Neural cell (in vitro differentiated cells): ENCODE results near the gene PRDM13. TPM values are rescaled to one million over a fixed set of nuclear protein-coding genes. Genes with fewer than 3 reads are reported as not detected.
"Not testable (repeated sequence)": the region's sequence is repeated elsewhere in the genome, so short reads cannot be mapped to it uniquely, and the experiment has no call there.

Experiments used
- H2AFZ ChIP-seq: fragments of 200-600, 300-800 bp; sonication (generic), shearing (Covaris generic); 2 replicates; pipeline ENCODE4 v1.6.0; 2014; ENCODE audit warnings: low read depth, mild to moderate bottlenecking, antibody characterized with exemption, low read length, moderate library complexity
- H3F3A ChIP-seq: fragments of 200-600 bp; shearing (Covaris generic); 2 replicates; pipeline ENCODE4 v1.6.1; 2016; ENCODE audit warnings: mild to moderate bottlenecking, moderate library complexity, mixed read lengths, antibody characterized with exemption, low read length; ENCODE audit not compliant: insufficient read depth, poor library complexity, severe bottlenecking
- H3K27ac ChIP-seq: fragments of 200-600, 300-800 bp; sonication (generic), shearing (Covaris generic); 2 replicates; pipeline ENCODE4 v1.5.1; 2014; ENCODE audit warnings: mild to moderate bottlenecking, low read length, moderate library complexity
- H3K27me3 ChIP-seq: fragments of 300-800, 200-600 bp; sonication (generic), shearing (Covaris generic); 2 replicates; pipeline ENCODE4 v1.6.0; 2014; ENCODE audit warnings: mild to moderate bottlenecking, low read depth, low read length, moderate library complexity; ENCODE audit not compliant: insufficient read depth
- H3K36me3 ChIP-seq: fragments of 300-800, 200-600 bp; sonication (generic), shearing (Covaris generic); 2 replicates; pipeline ENCODE4 v1.5.1; 2014; ENCODE audit warnings: mild to moderate bottlenecking, antibody characterized with exemption, low read length, moderate library complexity; ENCODE audit not compliant: insufficient read depth
- H3K4me2 ChIP-seq: fragments of 300-800, 200-600 bp; sonication (generic), shearing (Covaris generic); 2 replicates; pipeline ENCODE4 v1.6.0; 2014; ENCODE audit warnings: mild to moderate bottlenecking, low read length
- H3K4me3 ChIP-seq: fragments of 300-800, 200-600 bp; sonication (generic), shearing (Covaris generic); 2 replicates; pipeline ENCODE4 v1.5.1; 2014; ENCODE audit warnings: mild to moderate bottlenecking, low read length, moderate library complexity
- H3K79me2 ChIP-seq: fragments of 200-600 bp; shearing (Covaris generic); replicated peaks from 2 replicates; pipeline ENCODE4 v1.6.0; 2014; ENCODE audit warnings: mild to moderate bottlenecking, low read length, moderate library complexity; ENCODE audit not compliant: insufficient read depth
- H3K9ac ChIP-seq: fragments of 300-800, 200-600 bp; sonication (generic), shearing (Covaris generic); 2 replicates; pipeline ENCODE4 v1.6.1; 2016; ENCODE audit warnings: mild to moderate bottlenecking, low read length, mixed read lengths
- H3K9me2 ChIP-seq: fragments of 200-600 bp; shearing (Covaris generic); 2 replicates; pipeline ENCODE4 v1.6.1; 2016; ENCODE audit warnings: mild to moderate bottlenecking, low read length, mixed read lengths; ENCODE audit not compliant: insufficient read depth
- H3K9me3 ChIP-seq: fragments of 200-600, 300-800 bp; sonication (generic), shearing (Covaris generic); 2 replicates; pipeline ENCODE4 v1.6.1; 2016; ENCODE audit warnings: mild to moderate bottlenecking, mixed run types, low read length, moderate library complexity, mixed read lengths
- H4K20me1 ChIP-seq: fragments of 200-600 bp; shearing (Covaris generic); 2 replicates; pipeline ENCODE4 v1.6.1; 2016; ENCODE audit warnings: mild to moderate bottlenecking, mixed run types; ENCODE audit not compliant: insufficient read depth
- CTCF ChIP-seq: fragments of 450-650 bp; IDR thresholded peaks from 2 replicates; pipeline ENCODE4 v1.5.1; 2014; ENCODE audit warnings: antibody characterized with exemption, mild to moderate bottlenecking, moderate library complexity; ENCODE audit not compliant: poor library complexity, severe bottlenecking
- EP300 ChIP-seq: fragments of 450-650 bp; conservative IDR thresholded peaks from 2 replicates; pipeline ENCODE4 v1.6.1; 2014; ENCODE audit warnings: antibody characterized with exemption, mild to moderate bottlenecking, moderate library complexity; ENCODE audit not compliant: poor library complexity, severe bottlenecking
- EZH2 ChIP-seq: fragments of 200-600, 300-800 bp; shearing (Covaris generic), sonication (generic); IDR thresholded peaks from 2 replicates; pipeline ENCODE4 v1.6.1; 2014; ENCODE audit warnings: antibody characterized with exemption, low read length, borderline replicate concordance, mild to moderate bottlenecking; ENCODE audit not compliant: insufficient read depth, poor library complexity, severe bottlenecking
- MXI1 ChIP-seq: fragments of 450-650 bp; conservative IDR thresholded peaks from 2 replicates; pipeline ENCODE4 v1.6.1; 2014; ENCODE audit warnings: antibody characterized with exemption, mild to moderate bottlenecking; ENCODE audit not compliant: poor library complexity, severe bottlenecking
- POLR2AphosphoS5 ChIP-seq: IDR thresholded peaks from 2 replicates; pipeline ENCODE4 v1.6.1; 2012
- RAD21 ChIP-seq: fragments of 450-650 bp; conservative IDR thresholded peaks from 2 replicates; pipeline ENCODE4 v1.6.1; 2014; ENCODE audit warnings: antibody characterized with exemption, mild to moderate bottlenecking, moderate library complexity
- REST ChIP-seq: IDR thresholded peaks from 2 replicates; pipeline ENCODE4 v1.6.1; 2012; ENCODE audit warnings: borderline replicate concordance
- SMC3 ChIP-seq: fragments of 450-650 bp; conservative IDR thresholded peaks from 2 replicates; pipeline ENCODE4 v1.6.1; 2014; ENCODE audit warnings: antibody characterized with exemption, mild to moderate bottlenecking, moderate library complexity; ENCODE audit not compliant: poor library complexity
- TAF1 ChIP-seq: IDR thresholded peaks from 2 replicates; pipeline ENCODE4 v1.6.1; 2012; ENCODE audit warnings: low read depth
- polyA plus RNA-seq: library from polyadenylated mRNA; depleted of rRNA; stranded (reverse); fragments of >200 nt; gene quantifications from 2 replicates; pipeline ENCODE4 v1.2.3, GENCODE V29; 2014

PRDM13 gene
- polyA plus RNA-seq, 1 donor from 2014 or later: not detected

GRCh38 chr6:99619409-99619762 is 12.8 kb downstream of the PRDM13 start:
- Histone ChIP-seq H3K9me2 (no peaks in the 10 kb centered on the region), H3K4me2 (no peak overlapping the region), H3K4me3 (no peak overlapping the region)

GRCh38 chr6:99622044-99622443 is 15.4 kb downstream of the PRDM13 start:
- H3K27ac ChIP-seq, H3K9me2 ChIP-seq, H3K9ac ChIP-seq, H3K79me2 ChIP-seq, H3K36me3 ChIP-seq, H3F3A ChIP-seq, H3K4me3 ChIP-seq, H4K20me1 ChIP-seq, H3K4me2 ChIP-seq, H2AFZ ChIP-seq: not testable (repeated sequence)
- peaks cover 69% of the 10 kb centered on the region for H3K27me3 ChIP-seq
- H3K9me3 ChIP-seq: peaks cover 15% of the 10 kb centered on the region

More at GRCh38 chr6:99619409-99619762, 12.8 kb downstream of the PRDM13 start:
- Histone ChIP-seq H3F3A (no peaks in the 10 kb centered on the region), H3K79me2 (no peaks in the 10 kb centered on the region), H3K27me3 (peaks cover 91% of the 10 kb centered on the region), H4K20me1 (no peaks in the 10 kb centered on the region), H3K9me3 (peaks cover 15% of the 10 kb centered on the region), H3K27ac (no peak overlapping the region), H3K9ac (no peak overlapping the region), H2AFZ (no peak overlapping the region), H3K36me3 (no peaks in the 10 kb centered on the region)
- no peak for TF ChIP-seq SMC3
- no peak for TF ChIP-seq MXI1
- TF ChIP-seq REST: no peak
- TF ChIP-seq TAF1: no peak
- TF ChIP-seq EP300: no peak
- no peak for TF ChIP-seq POLR2AphosphoS5

GRCh38 chr6:99629293-99629692 is 22.7 kb downstream of the PRDM13 start:
- peaks cover 4% of the 10 kb centered on the region for H3K27me3 ChIP-seq
- H3K4me2 ChIP-seq: no peak overlapping the region
- no peak overlapping the region for H2AFZ ChIP-seq
- H3K36me3 ChIP-seq: no peaks in the 10 kb centered on the region
- H3K9ac ChIP-seq: no peak overlapping the region
- H3K4me3 ChIP-seq: no peak overlapping the region
- no peaks in the 10 kb centered on the region for H4K20me1 ChIP-seq
- TF ChIP-seq MXI1 (no peak), SMC3 (no peak), EZH2 (no peak), TAF1 (no peak), CTCF (no peak), RAD21 (no peak), EP300 (no peak), POLR2AphosphoS5 (no peak), REST (no peak)
- H3K79me2 ChIP-seq: no peaks in the 10 kb centered on the region
- H3F3A ChIP-seq: no peaks in the 10 kb centered on the region
- H3K9me3 ChIP-seq: no peaks in the 10 kb centered on the region
- H3K27ac ChIP-seq: no peak overlapping the region
- no peaks in the 10 kb centered on the region for H3K9me2 ChIP-seq
